ENCODE results near the gene CST4. TPM values are rescaled to one million over a fixed set of nuclear protein-coding genes. Genes with fewer than 3 reads are reported as not detected.

CST4 gene
- total and polyA plus RNA-seq, 2 experiments from 2014 or later, result not detected

DNA sequence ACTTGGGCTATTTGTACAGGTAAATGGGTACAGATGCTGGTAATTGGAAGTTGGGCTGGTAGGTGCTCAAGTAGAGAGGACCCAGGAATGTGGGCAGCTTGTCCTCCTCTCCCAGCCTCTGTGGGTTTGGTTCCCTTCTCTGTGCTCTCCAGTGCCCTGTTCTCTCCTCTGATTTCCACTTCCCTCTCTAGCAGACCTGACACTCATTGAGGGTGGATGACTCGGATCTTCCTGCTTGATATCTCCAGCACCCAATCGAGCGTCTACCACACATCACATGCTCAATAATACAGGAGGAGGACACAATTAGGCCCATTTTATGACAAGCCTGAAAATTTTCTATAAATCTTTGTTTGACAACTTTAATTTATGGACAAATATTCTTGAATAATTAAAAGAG, 38.2 kb upstream of the CST4 start:
- no peak overlapping the region for H3K27ac Mint-ChIP-seq
- TF ChIP-seq, protein P1, sequence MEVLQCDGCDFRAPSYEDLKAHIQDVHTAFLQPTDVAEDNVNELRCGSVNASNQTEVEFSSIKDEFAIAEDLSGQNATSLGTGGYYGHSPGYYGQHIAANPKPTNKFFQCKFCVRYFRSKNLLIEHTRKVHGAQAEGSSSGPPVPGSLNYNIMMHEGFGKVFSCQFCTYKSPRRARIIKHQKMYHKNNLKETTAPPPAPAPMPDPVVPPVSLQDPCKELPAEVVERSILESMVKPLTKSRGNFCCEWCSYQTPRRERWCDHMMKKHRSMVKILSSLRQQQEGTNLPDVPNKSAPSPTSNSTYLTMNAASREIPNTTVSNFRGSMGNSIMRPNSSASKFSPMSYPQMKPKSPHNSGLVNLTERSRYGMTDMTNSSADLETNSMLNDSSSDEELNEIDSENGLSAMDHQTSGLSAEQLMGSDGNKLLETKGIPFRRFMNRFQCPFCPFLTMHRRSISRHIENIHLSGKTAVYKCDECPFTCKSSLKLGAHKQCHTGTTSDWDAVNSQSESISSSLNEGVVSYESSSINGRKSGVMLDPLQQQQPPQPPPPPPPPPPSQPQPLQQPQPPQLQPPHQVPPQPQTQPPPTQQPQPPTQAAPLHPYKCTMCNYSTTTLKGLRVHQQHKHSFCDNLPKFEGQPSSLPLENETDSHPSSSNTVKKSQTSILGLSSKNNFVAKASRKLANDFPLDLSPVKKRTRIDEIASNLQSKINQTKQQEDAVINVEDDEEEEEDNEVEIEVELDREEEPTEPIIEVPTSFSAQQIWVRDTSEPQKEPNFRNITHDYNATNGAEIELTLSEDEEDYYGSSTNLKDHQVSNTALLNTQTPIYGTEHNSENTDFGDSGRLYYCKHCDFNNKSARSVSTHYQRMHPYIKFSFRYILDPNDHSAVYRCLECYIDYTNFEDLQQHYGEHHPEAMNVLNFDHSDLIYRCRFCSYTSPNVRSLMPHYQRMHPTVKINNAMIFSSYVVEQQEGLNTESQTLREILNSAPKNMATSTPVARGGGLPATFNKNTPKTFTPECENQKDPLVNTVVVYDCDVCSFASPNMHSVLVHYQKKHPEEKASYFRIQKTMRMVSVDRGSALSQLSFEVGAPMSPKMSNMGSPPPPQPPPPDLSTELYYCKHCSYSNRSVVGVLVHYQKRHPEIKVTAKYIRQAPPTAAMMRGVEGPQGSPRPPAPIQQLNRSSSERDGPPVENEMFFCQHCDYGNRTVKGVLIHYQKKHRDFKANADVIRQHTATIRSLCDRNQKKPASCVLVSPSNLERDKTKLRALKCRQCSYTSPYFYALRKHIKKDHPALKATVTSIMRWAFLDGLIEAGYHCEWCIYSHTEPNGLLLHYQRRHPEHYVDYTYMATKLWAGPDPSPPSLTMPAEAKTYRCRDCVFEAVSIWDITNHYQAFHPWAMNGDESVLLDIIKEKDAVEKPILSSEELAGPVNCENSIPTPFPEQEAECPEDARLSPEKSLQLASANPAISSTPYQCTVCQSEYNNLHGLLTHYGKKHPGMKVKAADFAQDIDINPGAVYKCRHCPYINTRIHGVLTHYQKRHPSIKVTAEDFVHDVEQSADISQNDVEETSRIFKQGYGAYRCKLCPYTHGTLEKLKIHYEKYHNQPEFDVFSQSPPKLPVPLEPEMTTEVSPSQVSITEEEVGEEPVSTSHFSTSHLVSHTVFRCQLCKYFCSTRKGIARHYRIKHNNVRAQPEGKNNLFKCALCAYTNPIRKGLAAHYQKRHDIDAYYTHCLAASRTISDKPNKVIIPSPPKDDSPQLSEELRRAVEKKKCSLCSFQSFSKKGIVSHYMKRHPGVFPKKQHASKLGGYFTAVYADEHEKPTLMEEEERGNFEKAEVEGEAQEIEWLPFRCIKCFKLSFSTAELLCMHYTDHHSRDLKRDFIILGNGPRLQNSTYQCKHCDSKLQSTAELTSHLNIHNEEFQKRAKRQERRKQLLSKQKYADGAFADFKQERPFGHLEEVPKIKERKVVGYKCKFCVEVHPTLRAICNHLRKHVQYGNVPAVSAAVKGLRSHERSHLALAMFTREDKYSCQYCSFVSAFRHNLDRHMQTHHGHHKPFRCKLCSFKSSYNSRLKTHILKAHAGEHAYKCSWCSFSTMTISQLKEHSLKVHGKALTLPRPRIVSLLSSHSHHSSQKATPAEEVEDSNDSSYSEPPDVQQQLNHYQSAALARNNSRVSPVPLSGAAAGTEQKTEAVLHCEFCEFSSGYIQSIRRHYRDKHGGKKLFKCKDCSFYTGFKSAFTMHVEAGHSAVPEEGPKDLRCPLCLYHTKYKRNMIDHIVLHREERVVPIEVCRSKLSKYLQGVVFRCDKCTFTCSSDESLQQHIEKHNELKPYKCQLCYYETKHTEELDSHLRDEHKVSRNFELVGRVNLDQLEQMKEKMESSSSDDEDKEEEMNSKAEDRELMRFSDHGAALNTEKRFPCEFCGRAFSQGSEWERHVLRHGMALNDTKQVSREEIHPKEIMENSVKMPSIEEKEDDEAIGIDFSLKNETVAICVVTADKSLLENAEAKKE (CRISPR knock-in tag; IDR thresholded peaks at IDR 0.05), result no peak
- TF ChIP-seq EZH2phosphoT487 (IDR thresholded peaks at IDR 0.05; ENCODE audit: unreplicated experiment), result no peak
- no peak for TF ChIP-seq NANOG (IDR thresholded peaks at IDR 0.05; ENCODE audit: borderline replicate concordance)
- no peak for TF ChIP-seq STAT1 (IDR thresholded peaks at IDR 0.05; ENCODE audit: unreplicated experiment)
- TF ChIP-seq POLR2AphosphoS5 (IDR thresholded peaks at IDR 0.05; ENCODE audit: low read depth), result no peak
- TF ChIP-seq, protein P2, sequence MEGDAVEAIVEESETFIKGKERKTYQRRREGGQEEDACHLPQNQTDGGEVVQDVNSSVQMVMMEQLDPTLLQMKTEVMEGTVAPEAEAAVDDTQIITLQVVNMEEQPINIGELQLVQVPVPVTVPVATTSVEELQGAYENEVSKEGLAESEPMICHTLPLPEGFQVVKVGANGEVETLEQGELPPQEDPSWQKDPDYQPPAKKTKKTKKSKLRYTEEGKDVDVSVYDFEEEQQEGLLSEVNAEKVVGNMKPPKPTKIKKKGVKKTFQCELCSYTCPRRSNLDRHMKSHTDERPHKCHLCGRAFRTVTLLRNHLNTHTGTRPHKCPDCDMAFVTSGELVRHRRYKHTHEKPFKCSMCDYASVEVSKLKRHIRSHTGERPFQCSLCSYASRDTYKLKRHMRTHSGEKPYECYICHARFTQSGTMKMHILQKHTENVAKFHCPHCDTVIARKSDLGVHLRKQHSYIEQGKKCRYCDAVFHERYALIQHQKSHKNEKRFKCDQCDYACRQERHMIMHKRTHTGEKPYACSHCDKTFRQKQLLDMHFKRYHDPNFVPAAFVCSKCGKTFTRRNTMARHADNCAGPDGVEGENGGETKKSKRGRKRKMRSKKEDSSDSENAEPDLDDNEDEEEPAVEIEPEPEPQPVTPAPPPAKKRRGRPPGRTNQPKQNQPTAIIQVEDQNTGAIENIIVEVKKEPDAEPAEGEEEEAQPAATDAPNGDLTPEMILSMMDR (conservative IDR thresholded peaks at IDR 0.05; ENCODE audit: low read depth in 2 of 2), result no peak
- TF ChIP-seq ZNF331 (CRISPR knock-in tag; IDR thresholded peaks at IDR 0.05; ENCODE audit: low read depth), result no peak
- TF ChIP-seq ZNF114 (CRISPR knock-in tag; IDR thresholded peaks at IDR 0.05), result no peak
- TF ChIP-seq JUNB (IDR thresholded peaks at IDR 0.05; ENCODE audit: unreplicated experiment), result no peak
- TF ChIP-seq, protein P3, sequence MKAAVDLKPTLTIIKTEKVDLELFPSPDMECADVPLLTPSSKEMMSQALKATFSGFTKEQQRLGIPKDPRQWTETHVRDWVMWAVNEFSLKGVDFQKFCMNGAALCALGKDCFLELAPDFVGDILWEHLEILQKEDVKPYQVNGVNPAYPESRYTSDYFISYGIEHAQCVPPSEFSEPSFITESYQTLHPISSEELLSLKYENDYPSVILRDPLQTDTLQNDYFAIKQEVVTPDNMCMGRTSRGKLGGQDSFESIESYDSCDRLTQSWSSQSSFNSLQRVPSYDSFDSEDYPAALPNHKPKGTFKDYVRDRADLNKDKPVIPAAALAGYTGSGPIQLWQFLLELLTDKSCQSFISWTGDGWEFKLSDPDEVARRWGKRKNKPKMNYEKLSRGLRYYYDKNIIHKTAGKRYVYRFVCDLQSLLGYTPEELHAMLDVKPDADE (IDR thresholded peaks at IDR 0.05), result no peak
- TF ChIP-seq EZH2 (IDR thresholded peaks at IDR 0.05; ENCODE audit: low read depth, unreplicated experiment), result no peak
- TF ChIP-seq, protein P4, sequence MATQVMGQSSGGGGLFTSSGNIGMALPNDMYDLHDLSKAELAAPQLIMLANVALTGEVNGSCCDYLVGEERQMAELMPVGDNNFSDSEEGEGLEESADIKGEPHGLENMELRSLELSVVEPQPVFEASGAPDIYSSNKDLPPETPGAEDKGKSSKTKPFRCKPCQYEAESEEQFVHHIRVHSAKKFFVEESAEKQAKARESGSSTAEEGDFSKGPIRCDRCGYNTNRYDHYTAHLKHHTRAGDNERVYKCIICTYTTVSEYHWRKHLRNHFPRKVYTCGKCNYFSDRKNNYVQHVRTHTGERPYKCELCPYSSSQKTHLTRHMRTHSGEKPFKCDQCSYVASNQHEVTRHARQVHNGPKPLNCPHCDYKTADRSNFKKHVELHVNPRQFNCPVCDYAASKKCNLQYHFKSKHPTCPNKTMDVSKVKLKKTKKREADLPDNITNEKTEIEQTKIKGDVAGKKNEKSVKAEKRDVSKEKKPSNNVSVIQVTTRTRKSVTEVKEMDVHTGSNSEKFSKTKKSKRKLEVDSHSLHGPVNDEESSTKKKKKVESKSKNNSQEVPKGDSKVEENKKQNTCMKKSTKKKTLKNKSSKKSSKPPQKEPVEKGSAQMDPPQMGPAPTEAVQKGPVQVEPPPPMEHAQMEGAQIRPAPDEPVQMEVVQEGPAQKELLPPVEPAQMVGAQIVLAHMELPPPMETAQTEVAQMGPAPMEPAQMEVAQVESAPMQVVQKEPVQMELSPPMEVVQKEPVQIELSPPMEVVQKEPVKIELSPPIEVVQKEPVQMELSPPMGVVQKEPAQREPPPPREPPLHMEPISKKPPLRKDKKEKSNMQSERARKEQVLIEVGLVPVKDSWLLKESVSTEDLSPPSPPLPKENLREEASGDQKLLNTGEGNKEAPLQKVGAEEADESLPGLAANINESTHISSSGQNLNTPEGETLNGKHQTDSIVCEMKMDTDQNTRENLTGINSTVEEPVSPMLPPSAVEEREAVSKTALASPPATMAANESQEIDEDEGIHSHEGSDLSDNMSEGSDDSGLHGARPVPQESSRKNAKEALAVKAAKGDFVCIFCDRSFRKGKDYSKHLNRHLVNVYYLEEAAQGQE (IDR thresholded peaks at IDR 0.05; ENCODE audit: unreplicated experiment), result no peak
- no peak for TF ChIP-seq CREB1 (CRISPR knock-in tag; IDR thresholded peaks at IDR 0.05; ENCODE audit: low read depth)
- Histone ChIP-seq H3K9me2 (ENCODE audit: insufficient read depth) (0 out of 2 replicates have a peak, but pooled peaks cover 13% of the 10 kb centered on the region), H3K36me3 (ENCODE audit: insufficient read depth) (no peaks in the 10 kb centered on the region), H3K4me3 (no peak overlapping the region), H3K4me2 (no peak overlapping the region), H3K27ac (ENCODE audit: low read depth) (no peak overlapping the region), H3F3A (replicated peaks; ENCODE audit: low read depth) (no peaks in the 10 kb centered on the region), H3K27me3 (ENCODE audit: insufficient read depth) (no peaks in the 10 kb centered on the region), H3K4me1 (ENCODE audit: insufficient read depth) (no peaks in the 10 kb centered on the region), H3K79me2 (replicated peaks; ENCODE audit: insufficient read depth) (no peaks in the 10 kb centered on the region), H2AFZ (no peak overlapping the region), H4K20me1 (replicated peaks; ENCODE audit: insufficient read depth) (no peaks in the 10 kb centered on the region)
- no peak overlapping the region for H3K4me3 Mint-ChIP-seq
- H3K9me3 Mint-ChIP-seq, result no peaks in the 10 kb centered on the region
- DNase-seq (ENCODE audit: low spot score), result no peak
- peaks cover 11% of the 10 kb centered on the region for H3K27me3 Mint-ChIP-seq (ENCODE audit: insufficient read depth, low read depth, poor library complexity)
- peaks cover 6% of the 10 kb centered on the region; the same call in 2 of the 3 replicates for H3K4me1 Mint-ChIP-seq
- no peaks in the 10 kb centered on the region for H3K36me3 Mint-ChIP-seq (ENCODE audit: low read depth)
- no peak for ATAC-seq

All from GM23338 (cell line).